NCI-H2171 (cell line): ENCODE data around the gene PKNOX2.

Source experiments
- DNase-seq: peaks from one replicate; lab custom pipeline; 2025; lab: John Stamatoyannopoulos, UW

PKNOX2 gene

GRCh38 chr11:125236072-125236825, 71.7 kb downstream of the PKNOX2 start:
- no peak for DNase-seq

- no peak for DNase-seq
These were observed 75.3 kb downstream of the PKNOX2 start for GRCh38 chr11:125239585-125240560.

GRCh38 chr11:125241104-125241503, 76.6 kb downstream of the PKNOX2 start:
- DNase-seq = no peak

GRCh38 chr11:125242141-125242775, 77.7 kb downstream of the PKNOX2 start:
- no peak for DNase-seq

- DNase-seq = no peak
These were observed 79.6 kb downstream of the PKNOX2 start for GRCh38 chr11:125244166-125244565.

GRCh38 chr11:125245299-125245698, 80.7 kb downstream of the PKNOX2 start:
- no peak for DNase-seq

- no peak for DNase-seq
These were observed 82.9 kb downstream of the PKNOX2 start for GRCh38 chr11:125247431-125247830.

- no peak for DNase-seq
These were observed 86.0 kb downstream of the PKNOX2 start for GRCh38 chr11:125250318-125251213.

GRCh38 chr11:125251214-125251545, 86.6 kb downstream of the PKNOX2 start:
- DNase-seq = no peak

GRCh38 chr11:125251956-125252355, 87.4 kb downstream of the PKNOX2 start:
- no peak for DNase-seq

GRCh38 chr11:125253289-125253688, 88.7 kb downstream of the PKNOX2 start:
- DNase-seq = no peak

- DNase-seq = no peak
These were observed 89.4 kb downstream of the PKNOX2 start for GRCh38 chr11:125253795-125254525.

GRCh38 chr11:125256541-125257189, 92.1 kb downstream of the PKNOX2 start:
- DNase-seq = no peak

- no peak for DNase-seq
These were observed 92.6 kb downstream of the PKNOX2 start for GRCh38 chr11:125257190-125257579.

- DNase-seq = no peak
These were observed 93.2 kb downstream of the PKNOX2 start for GRCh38 chr11:125257751-125258150.

- DNase-seq = no peak
These were observed 93.9 kb downstream of the PKNOX2 start for GRCh38 chr11:125258291-125259032.

GRCh38 chr11:125261588-125261987, 97.0 kb downstream of the PKNOX2 start:
- no peak for DNase-seq

GRCh38 chr11:125262194-125262829, 97.8 kb downstream of the PKNOX2 start:
- DNase-seq = no peak

- no peak for DNase-seq
These were observed 98.3 kb downstream of the PKNOX2 start for GRCh38 chr11:125262830-125263218.
